Measurements from ENCODE around the gene LIME1. TPM values are rescaled to one million over a fixed set of nuclear protein-coding genes. Genes with fewer than 3 reads are reported as not detected.
A peak's percentile ranks its signal among the peaks of the same experiment; 100 is the strongest.

Gene LIME1
- total and polyA plus RNA-seq, 9 of the 15 experiments (the other 6 are each of a cell fraction or from before 2014, with no cell fraction given) = 0.11 to 17.1 (median 2.8) TPM; not detected in 2

GRCh38 chr20:63693733-63694583, 42.5 kb upstream of the LIME1 start (continued):
- TF ChIP-seq PCBP1 (IDR thresholded peaks at IDR 0.05; ENCODE audit: low read depth, low read length, poor library complexity, severe bottlenecking) (peak; percentile 6), ATF2 (CRISPR knock-in tag; IDR thresholded peaks at IDR 0.05) (no peak), TCF7 (IDR thresholded peaks at IDR 0.05; ENCODE audit: borderline replicate concordance) (no peak), ZNF431 (CRISPR knock-in tag; IDR thresholded peaks at IDR 0.05) (no peak), PHTF2 (CRISPR knock-in tag; IDR thresholded peaks at IDR 0.05) (no peak), ZNF507 (tag; conservative IDR thresholded peaks at IDR 0.05) (no peak), POLR2A (conservative IDR thresholded peaks at IDR 0.05) (peak; percentile 53)

- H3K36me3 ChIP-seq (ENCODE audit: control insufficient read depth, insufficient read depth, low read length) = peaks cover 31% of the 10 kb centered on the region; the same call in 2 of the 3 replicates
- 93% methylated on average over 30 of the region's 37 CpGs for WGBS (ENCODE audit: insufficient coverage, low coverage, missing lambda C conversion rate)
- in situ Hi-C loops (cut with MboI) = no loop called here
- H3K27ac ChIP-seq (ENCODE audit: extremely low read depth, low read depth, low read length) = no peak overlapping the region
- H3K4me2 ChIP-seq (ENCODE audit: insufficient read depth, low read length) = no peak overlapping the region
- no peaks in the 10 kb centered on the region for H3K79me2 ChIP-seq (ENCODE audit: control insufficient read depth, insufficient read depth, low read length)
- peak overlapping the region in 1 of 2 experiments; percentile 17; a peak in 1 of 4 replicates for H3K9ac ChIP-seq (ENCODE audit: insufficient read depth in 1 of 2, low read depth in 2 of 2, low read length in 2 of 2)
- FAIRE-seq = no peak
- TSS peak; percentile 26 for BruUV-seq (replicated peaks)
- no peaks in the 10 kb centered on the region for H3K9me3 ChIP-seq (replicated peaks; ENCODE audit: control insufficient read depth, insufficient read depth, low read depth, low read length)
- H4K20me1 ChIP-seq (replicated peaks; ENCODE audit: control insufficient read depth, insufficient read depth, low read length) = no peaks in the 10 kb centered on the region; the same call in 1 of the 2 replicates
- peaks cover 9 to 74% of the 10 kb centered on the region in 2 experiments for H3K4me1 ChIP-seq (replicated peaks in 1 of 2; ENCODE audit: control insufficient read depth in 2 of 2, insufficient read depth in 2 of 2, low read length in 2 of 2)
- no peak for DNase-seq (ENCODE audit: extremely low read depth in 1 of 4, low spot score in 3 of 4)
- no peak overlapping the region for H2AFZ ChIP-seq (ENCODE audit: low read depth, low read length)
- ATAC-seq = no peak
- H3K4me3 ChIP-seq = no peak overlapping the region
- no peaks in the 10 kb centered on the region for H3K9me1 ChIP-seq (ENCODE audit: control insufficient read depth, insufficient read depth, low read length)
- ChIA-PET CTCF (ENCODE audit: low intra/inter-chr PET ratio) (interaction anchor here (0.6 kb wide), 1 partner anchor 128 kb away, joined by 3 read pairs; no protein-coding TSS in a partner anchor), POLR2A (no interaction called here)
- no peaks in the 10 kb centered on the region for H3K27me3 ChIP-seq (ENCODE audit: control insufficient read depth in 2 of 2, insufficient read depth in 2 of 2, low read length in 2 of 2)
- intact Hi-C loops (cut with micrococcal nuclease) = no loop called here
- TF ChIP-seq RBM14 (IDR thresholded peaks at IDR 0.05; ENCODE audit: borderline replicate concordance, insufficient read depth, low read depth, low read length) = 0 out of 2 replicates have a peak, but pooled peaks have one; percentile 47
- peak; percentile 83; the same call in 1 of the 2 replicates for TF ChIP-seq HNRNPUL1 (IDR thresholded peaks at IDR 0.05; ENCODE audit: low read length)
- no peak for TF ChIP-seq CBX8 (IDR thresholded peaks at IDR 0.05; ENCODE audit: borderline replicate concordance, extremely low read depth, low read depth, low read length, poor library complexity, severe bottlenecking)
- no peak for TF ChIP-seq ZNF764 (CRISPR knock-in tag; IDR thresholded peaks at IDR 0.05; ENCODE audit: low read depth)
- TF ChIP-seq CEBPZ (IDR thresholded peaks at IDR 0.05; ENCODE audit: borderline replicate concordance, low read depth, low read length) = no peak
- TF ChIP-seq HNRNPL (IDR thresholded peaks at IDR 0.05; ENCODE audit: low read depth, low read length) = 0 out of 2 replicates have a peak, but pooled peaks have one; percentile 6
Measured at GRCh38 chr20:63694584-63695423, 41.7 kb upstream of the LIME1 start.
